Measurements from ENCODE around the gene MYO10. TPM values are rescaled to one million over a fixed set of nuclear protein-coding genes. Genes with fewer than 3 reads are reported as not detected.
"Not testable (repeated sequence)": the region's sequence is repeated elsewhere in the genome, so short reads cannot be mapped to it uniquely, and the experiment has no call there.

The MYO10 gene
- total RNA-seq, 3 donors from 2014 or later (not counting 1 experiment from before 2014, with no cell fraction given), result 0.83 to 1.2 TPM; not detected in 1

- no CpG with 5 or more reads among the region's 1 CpG for WGBS (ENCODE audit: insufficient coverage)
- peaks cover 2% of the 10 kb centered on the region for H3K9me3 ChIP-seq (ENCODE audit: control insufficient read depth, insufficient read depth, low read length)
- intact Hi-C loops (cut with micrococcal nuclease), result no loop called here
- H3K9me3 Mint-ChIP-seq, result peaks cover 2 to 3% of the 10 kb centered on the region in 2 donors
- DNase-seq, result no peak
- TF ChIP-seq CTCF (IDR thresholded peaks at IDR 0.05), result no peak
- no peaks in the 10 kb centered on the region for H3K36me3 ChIP-seq (ENCODE audit: control insufficient read depth, insufficient read depth, low read length)
- no peaks in the 10 kb centered on the region for H3K36me3 Mint-ChIP-seq
- H3K4me3 ChIP-seq (ENCODE audit: low read length), result no peak overlapping the region
- H3K27ac Mint-ChIP-seq, result no peak overlapping the region
- H3K27me3 ChIP-seq (ENCODE audit: control insufficient read depth, insufficient read depth, low read length), result no peaks in the 10 kb centered on the region
- H3K4me1 ChIP-seq (ENCODE audit: control insufficient read depth, insufficient read depth, low read length), result no peaks in the 10 kb centered on the region
- no peaks in the 10 kb centered on the region for H3K4me1 Mint-ChIP-seq
- H3K4me3 Mint-ChIP-seq, result no peak overlapping the region
- no peaks in the 10 kb centered on the region for H3K27me3 Mint-ChIP-seq (ENCODE audit: low read depth in 2 of 2)
- H3K27ac ChIP-seq (ENCODE audit: low read length), result no peak overlapping the region
- no peak for ATAC-seq
Observed at GRCh38 chr5:16659536-16659935, 276.6 kb downstream of the MYO10 start.

- Mint-ChIP-seq H3K36me3 (no peaks in the 10 kb centered on the region), H3K9me3 (peaks cover 3 to 5% of the 10 kb centered on the region in 2 donors), H3K4me1 (no peaks in the 10 kb centered on the region), H3K4me3 (no peak overlapping the region), H3K27ac (no peak overlapping the region), H3K27me3 (ENCODE audit: low read depth in 2 of 2) (no peaks in the 10 kb centered on the region)
- H3K36me3 ChIP-seq (ENCODE audit: control insufficient read depth, insufficient read depth, low read length), result no peaks in the 10 kb centered on the region
- TF ChIP-seq CTCF (IDR thresholded peaks at IDR 0.05), result no peak
- no peak for ATAC-seq
- 70% methylated on average over 2 of the region's 2 CpGs for WGBS (ENCODE audit: insufficient coverage)
- intact Hi-C loops (cut with micrococcal nuclease), result no loop called here
- H3K27me3 ChIP-seq (ENCODE audit: control insufficient read depth, insufficient read depth, low read length), result no peaks in the 10 kb centered on the region
- DNase-seq, result no peak
- H3K4me1 ChIP-seq (ENCODE audit: control insufficient read depth, insufficient read depth, low read length), result no peaks in the 10 kb centered on the region
- H3K4me3 ChIP-seq (ENCODE audit: low read length), result no peak overlapping the region
- no peak overlapping the region for H3K27ac ChIP-seq (ENCODE audit: low read length)
- peaks cover 2% of the 10 kb centered on the region for H3K9me3 ChIP-seq (ENCODE audit: control insufficient read depth, insufficient read depth, low read length)
Observed at GRCh38 chr5:16656561-16657191, 279.4 kb downstream of the MYO10 start.

- no peaks in the 10 kb centered on the region for H3K27me3 Mint-ChIP-seq (ENCODE audit: low read depth in 2 of 2)
- H3K9me3 Mint-ChIP-seq, result peaks cover 3 to 5% of the 10 kb centered on the region in 2 donors
- TF ChIP-seq CTCF (IDR thresholded peaks at IDR 0.05), result no peak
- Histone ChIP-seq H3K27me3 (ENCODE audit: control insufficient read depth, insufficient read depth, low read length) (no peaks in the 10 kb centered on the region), H3K9me3 (ENCODE audit: control insufficient read depth, insufficient read depth, low read length) (peaks cover 2% of the 10 kb centered on the region), H3K4me3 (ENCODE audit: low read length) (no peak overlapping the region), H3K4me1 (ENCODE audit: control insufficient read depth, insufficient read depth, low read length) (no peaks in the 10 kb centered on the region), H3K27ac (ENCODE audit: low read length) (no peak overlapping the region), H3K36me3 (ENCODE audit: control insufficient read depth, insufficient read depth, low read length) (no peaks in the 10 kb centered on the region)
- WGBS (ENCODE audit: insufficient coverage), result 83% methylated on average over 5 of the region's 6 CpGs
- DNase-seq (no peak), ATAC-seq (no peak)
- no peaks in the 10 kb centered on the region for H3K4me1 Mint-ChIP-seq
- H3K27ac Mint-ChIP-seq, result no peak overlapping the region
- intact Hi-C loops (cut with micrococcal nuclease), result no loop called here
- H3K36me3 Mint-ChIP-seq, result no peaks in the 10 kb centered on the region
- H3K4me3 Mint-ChIP-seq, result no peak overlapping the region
Observed at GRCh38 chr5:16654647-16655334, 281.3 kb downstream of the MYO10 start.

GRCh38 chr5:16648739-16649138, 287.3 kb downstream of the MYO10 start:
- 89% methylated on average over 8 of the region's 8 CpGs for WGBS (ENCODE audit: insufficient coverage)
- H3K4me1 Mint-ChIP-seq; H3K36me3 Mint-ChIP-seq; H3K9me3 Mint-ChIP-seq; H3K4me3 ChIP-seq (ENCODE audit: low read length); H3K4me1 ChIP-seq (ENCODE audit: control insufficient read depth, insufficient read depth, low read length); H3K9me3 ChIP-seq (ENCODE audit: control insufficient read depth, insufficient read depth, low read length); H3K27ac Mint-ChIP-seq; H3K27me3 ChIP-seq (ENCODE audit: control insufficient read depth, insufficient read depth, low read length); H3K36me3 ChIP-seq (ENCODE audit: control insufficient read depth, insufficient read depth, low read length); H3K4me3 Mint-ChIP-seq; intact Hi-C loops (cut with micrococcal nuclease); DNase-seq; H3K27ac ChIP-seq (ENCODE audit: low read length); ATAC-seq; H3K27me3 Mint-ChIP-seq (ENCODE audit: low read depth in 2 of 2): not testable (repeated sequence)

Data from natural killer cell (primary cell).